ENCODE results near the gene SNX32. TPM values are rescaled to one million over a fixed set of nuclear protein-coding genes. Genes with fewer than 3 reads are reported as not detected.

SNX32 gene
- polyA plus RNA-seq, 2 of the 4 experiments (the other 2 are of a cell fraction) = 0.08 TPM; not detected in 1

- POLR2A ChIA-PET = interaction anchor here (0.6 to 4.3 kb wide), 28 partner anchors 11 to 1881 kb away, joined by 3 to 36 read pairs (median 6); partner anchors contain the start of genes C11orf68, CFL1, FOSL1 and PCNX3
- FAIRE-seq (no peak), DNase-seq (ENCODE audit: low read depth in 1 of 2, low spot score in 1 of 2) (peak; percentile 97), ATAC-seq (peak; percentile 43 to 73)
- H3K4me2 ChIP-seq = peak within 1 kb of the TSS; percentile 97
- CTCF ChIA-PET = interaction anchor here (0.5 to 20.5 kb wide), 39 partner anchors 10 to 412 kb away, joined by 3 to 618 read pairs (median 5); partner anchors contain the start of genes C11orf68, CFL1, CTSW and DRAP1
- H3K9me3 ChIP-seq = no peaks in the 10 kb centered on the region
- peak within 1 kb of the TSS; percentile 72 for H3K4me3 ChIP-seq
- peak within 1 kb of the TSS; percentile 93 to 96 for H3K27ac ChIP-seq
- H3K4me1 ChIP-seq = peaks cover 50% of the 10 kb centered on the region
- WGBS (ENCODE audit: missing lambda C conversion rate) = under 1% methylated on average over 18 of the region's 57 CpGs
- TF ChIP-seq MAZ (IDR thresholded peaks at IDR 0.05; ENCODE audit: borderline replicate concordance, low read depth, low read length) = peak; percentile 62
- TF ChIP-seq HES2 (IDR thresholded peaks at IDR 0.05) = no peak
- TF ChIP-seq NPAS2 (CRISPR knock-in tag; IDR thresholded peaks at IDR 0.05; ENCODE audit: borderline replicate concordance) = no peak
- no peak for TF ChIP-seq SREBF2 (IDR thresholded peaks at IDR 0.05)
- TF ChIP-seq TP53 (CRISPR knock-in tag; IDR thresholded peaks at IDR 0.05) = 0 out of 2 replicates have a peak, but pooled peaks have one; percentile 46
- TF ChIP-seq KDM1A (IDR thresholded peaks at IDR 0.05; ENCODE audit: low read depth) = no peak
- no peak for TF ChIP-seq BHLHE40 (IDR thresholded peaks at IDR 0.05; ENCODE audit: low read depth, low read length)
- no peak for TF ChIP-seq HOXB5 (CRISPR knock-in tag; IDR thresholded peaks at IDR 0.05)
- TF ChIP-seq HOXA7 (CRISPR knock-in tag; IDR thresholded peaks at IDR 0.05) = peak; percentile 75; the same call in 1 of the 2 replicates
- TF ChIP-seq ATOH8 (CRISPR knock-in tag; IDR thresholded peaks at IDR 0.05; ENCODE audit: low read depth) = peak; percentile 16; the same call in 1 of the 2 replicates
- no peak for TF ChIP-seq ZC3H11A (IDR thresholded peaks at IDR 0.05)
- TF ChIP-seq CBX8 (IDR thresholded peaks at IDR 0.05) = no peak
- no peak for TF ChIP-seq RARB (CRISPR knock-in tag; IDR thresholded peaks at IDR 0.05)
- TF ChIP-seq GATA3 (IDR thresholded peaks at IDR 0.05; ENCODE audit: borderline replicate concordance) = no peak
- no peak for TF ChIP-seq ZNF302 (CRISPR knock-in tag; IDR thresholded peaks at IDR 0.05)
- peak; percentile 78; the same call in 1 of the 2 replicates for TF ChIP-seq PHF8 (IDR thresholded peaks at IDR 0.05; ENCODE audit: borderline replicate concordance, low read depth)
- TF ChIP-seq HDAC2 (IDR thresholded peaks at IDR 0.05) = no peak
- TF ChIP-seq ESRRA (IDR thresholded peaks at IDR 0.05; ENCODE audit: borderline replicate concordance, low read length) = no peak; the same call in 1 of the 2 replicates
- TF ChIP-seq FOSB (CRISPR knock-in tag; IDR thresholded peaks at IDR 0.05) = no peak
- TF ChIP-seq CBX2 (IDR thresholded peaks at IDR 0.05; ENCODE audit: borderline replicate concordance, low read depth) = no peak
- TF ChIP-seq CTCF (IDR thresholded peaks at IDR 0.05) = peak; percentile 81
- TF ChIP-seq RCOR1 (IDR thresholded peaks at IDR 0.05; ENCODE audit: low read depth, low read length) = no peak
- peak; percentile 27; the same call in 1 of the 2 replicates for TF ChIP-seq MYC (IDR thresholded peaks at IDR 0.05; ENCODE audit: borderline replicate concordance, low read length)
- no peak for TF ChIP-seq JUNB (IDR thresholded peaks at IDR 0.05)
- no peak for TF ChIP-seq ELK1 (IDR thresholded peaks at IDR 0.05; ENCODE audit: low read depth, low read length)
- TF ChIP-seq POLR2AphosphoS2 (conservative IDR thresholded peaks at IDR 0.05; ENCODE audit: low read length) = 0 out of 2 replicates have a peak, but pooled peaks have one; percentile 75
- TF ChIP-seq TFCP2L1 (CRISPR knock-in tag; IDR thresholded peaks at IDR 0.05) = peak; percentile 93; the same call in 1 of the 2 replicates
- no peak for TF ChIP-seq ZFP36 (IDR thresholded peaks at IDR 0.05; ENCODE audit: borderline replicate concordance, partially characterized antibody)
- TF ChIP-seq RFX5 (IDR thresholded peaks at IDR 0.05) = no peak
- TF ChIP-seq FOXS1 (CRISPR knock-in tag; IDR thresholded peaks at IDR 0.05) = no peak
- TF ChIP-seq RAD21 (conservative IDR thresholded peaks at IDR 0.05 in 1 of 2, IDR thresholded peaks at IDR 0.05 in 1 of 2) = peak; percentile 45 to 61
- no peak for TF ChIP-seq USF2 (IDR thresholded peaks at IDR 0.05)
- TF ChIP-seq ZSCAN20 (CRISPR knock-in tag; IDR thresholded peaks at IDR 0.05) = no peak
- TF ChIP-seq PBX3 (IDR thresholded peaks at IDR 0.05) = no peak
- TF ChIP-seq MAX (IDR thresholded peaks at IDR 0.05) = peak; percentile 75; the same call in 1 of the 2 replicates
- peak; percentile 48 to 87; a peak in 4 of 5 replicates for TF ChIP-seq JUN (IDR thresholded peaks at IDR 0.05)
Measured at GRCh38 chr11:65888163-65888814, 54.5 kb downstream of the SNX32 start, which contains the start of gene FIBP. TSS of gene FIBP (minus strand) at chr11:65888471. CDS start at chr11:65888418, 53 bp downstream.
